GM19238 (cell line): ENCODE measurements around the gene CLCA4.

Experiments used
- DNase-seq: peaks from one replicate; pipeline ENCODE4 v3.0.0; 2011; ENCODE audit warnings: low spot score; ENCODE audit not compliant: insufficient read length

Gene CLCA4

GRCh38 chr1:86616871-86617270, 70.0 kb downstream of the CLCA4 start:
- no peak for DNase-seq

GRCh38 chr1:86618358-86618757, 71.5 kb downstream of the CLCA4 start:
- DNase-seq = no peak

GRCh38 chr1:86619313-86619712, 72.4 kb downstream of the CLCA4 start:
- DNase-seq = no peak

GRCh38 chr1:86621286-86621685, 74.4 kb downstream of the CLCA4 start:
- DNase-seq = no peak
